Fibroblast of skin of left quadriceps (primary cell): Measurements from ENCODE around the gene WDR18.

Experiments
- DNase-seq, 2 experiments: peaks; one replicate each; pipeline ENCODE4 v3.0.0-alpha.2; 2013; ENCODE audit warnings: low read depth in 2 of 2

The WDR18 gene

DNA sequence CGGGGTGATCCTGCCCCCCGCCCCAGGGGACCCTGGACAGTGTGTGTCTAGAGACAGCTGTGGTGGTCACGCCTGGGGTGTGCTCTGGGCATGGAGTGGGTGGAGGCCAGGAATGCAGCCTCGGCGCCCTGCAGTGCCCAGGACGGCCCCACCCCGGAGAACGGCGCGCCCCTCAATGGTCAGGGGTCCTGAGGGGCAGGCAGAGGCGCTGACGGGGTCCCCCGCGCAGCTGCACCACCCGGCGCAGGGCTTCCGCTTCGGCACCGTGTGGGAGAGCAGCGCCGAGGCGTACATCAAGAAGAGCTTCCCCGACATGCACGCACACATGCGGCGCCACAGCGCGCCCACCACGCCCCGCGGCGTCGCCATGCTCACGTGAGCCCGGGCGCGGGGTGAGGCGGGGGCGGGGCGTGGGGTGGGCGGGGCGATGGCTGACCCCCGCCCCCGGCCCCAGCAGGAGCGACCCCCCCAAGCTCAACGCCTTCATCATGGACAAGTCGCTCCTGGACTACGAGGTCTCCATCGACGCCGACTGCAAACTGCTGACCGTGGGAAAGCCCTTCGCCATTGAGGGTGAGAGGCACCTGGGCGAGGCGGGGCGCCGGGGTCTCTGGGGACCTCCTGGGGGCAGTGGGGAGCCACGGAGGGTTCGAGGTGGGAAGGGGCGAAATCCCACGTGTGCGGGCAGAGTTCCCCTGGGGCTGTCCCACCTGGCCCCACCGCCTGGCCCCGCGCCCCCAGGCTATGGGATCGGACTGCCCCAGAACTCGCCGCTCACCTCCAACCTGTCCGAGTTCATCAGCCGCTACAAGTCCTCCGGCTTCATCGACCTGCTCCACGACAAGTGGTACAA lies 23.5 kb downstream of the WDR18 start:
- no peak for DNase-seq

DNA sequence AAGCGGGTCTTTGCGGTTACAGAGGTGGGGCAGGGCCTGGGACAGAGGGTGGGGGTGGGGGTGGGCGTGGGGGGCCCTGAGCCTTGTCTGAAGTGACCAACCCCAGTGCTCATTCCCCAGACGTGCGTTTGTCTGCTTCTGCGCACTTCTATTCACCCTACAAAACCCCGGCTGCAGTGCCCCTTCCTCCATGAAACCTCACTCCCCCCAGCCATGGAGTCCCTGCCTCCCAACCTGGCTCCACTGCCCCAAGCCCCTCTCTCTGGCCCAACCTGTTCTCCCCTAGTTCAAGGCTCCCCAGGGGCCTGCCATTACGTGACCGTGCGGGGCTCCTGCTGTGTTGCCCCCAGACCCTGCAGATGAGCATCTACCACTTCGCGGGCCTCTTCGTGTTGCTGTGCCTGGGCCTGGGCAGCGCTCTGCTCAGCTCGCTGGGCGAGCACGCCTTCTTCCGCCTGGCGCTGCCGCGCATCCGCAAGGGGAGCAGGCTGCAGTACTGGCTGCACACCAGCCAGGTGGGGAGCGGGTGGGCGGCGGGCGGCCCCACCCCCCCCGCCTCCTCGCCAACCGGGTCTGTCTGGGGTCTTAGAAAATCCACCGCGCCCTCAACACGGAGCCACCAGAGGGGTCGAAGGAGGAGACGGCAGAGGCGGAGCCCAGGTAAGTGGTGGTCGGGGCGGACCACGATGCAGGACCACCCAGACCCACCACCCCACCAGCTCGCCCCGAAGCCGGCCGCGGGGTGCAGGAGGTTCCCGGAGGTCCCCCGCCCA lies 24.3 kb downstream of the WDR18 start:
- DNase-seq, result no peak

DNA sequence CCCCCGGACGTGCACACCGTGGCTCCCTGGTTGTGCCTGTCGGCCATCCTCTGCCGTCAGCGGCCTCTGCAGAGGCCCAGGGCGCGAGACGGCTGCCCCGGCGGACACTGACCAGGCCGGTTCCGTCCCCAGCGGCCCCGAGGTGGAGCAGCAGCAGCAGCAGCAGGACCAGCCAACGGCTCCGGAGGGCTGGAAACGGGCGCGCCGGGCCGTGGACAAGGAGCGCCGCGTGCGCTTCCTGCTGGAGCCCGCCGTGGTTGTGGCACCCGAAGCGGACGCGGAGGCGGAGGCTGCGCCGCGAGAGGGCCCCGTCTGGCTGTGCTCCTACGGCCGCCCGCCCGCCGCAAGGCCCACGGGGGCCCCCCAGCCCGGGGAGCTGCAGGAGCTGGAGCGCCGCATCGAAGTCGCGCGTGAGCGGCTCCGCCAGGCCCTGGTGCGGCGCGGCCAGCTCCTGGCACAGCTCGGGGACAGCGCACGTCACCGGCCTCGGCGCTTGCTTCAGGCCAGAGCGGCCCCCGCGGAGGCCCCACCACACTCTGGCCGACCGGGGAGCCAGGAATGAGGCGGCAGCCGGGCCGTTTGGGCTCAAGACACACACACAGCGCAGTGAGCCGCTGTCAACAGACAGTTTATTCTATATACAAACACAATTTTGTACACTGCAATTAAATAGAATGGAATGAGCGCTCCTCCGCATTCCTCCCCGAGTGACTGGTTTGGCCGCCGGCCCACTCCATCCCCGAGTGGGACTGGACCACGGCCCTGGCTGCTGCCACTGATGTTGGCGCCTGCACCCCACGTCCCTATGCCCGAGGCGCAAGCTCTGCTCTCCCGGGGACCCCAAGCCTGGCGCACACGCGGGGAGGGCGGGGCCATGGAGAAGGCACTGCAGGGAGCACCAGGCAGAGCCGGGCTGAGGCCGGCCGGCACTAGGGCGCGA lies 25.2 kb downstream of the WDR18 start:
- no peak for DNase-seq

DNA sequence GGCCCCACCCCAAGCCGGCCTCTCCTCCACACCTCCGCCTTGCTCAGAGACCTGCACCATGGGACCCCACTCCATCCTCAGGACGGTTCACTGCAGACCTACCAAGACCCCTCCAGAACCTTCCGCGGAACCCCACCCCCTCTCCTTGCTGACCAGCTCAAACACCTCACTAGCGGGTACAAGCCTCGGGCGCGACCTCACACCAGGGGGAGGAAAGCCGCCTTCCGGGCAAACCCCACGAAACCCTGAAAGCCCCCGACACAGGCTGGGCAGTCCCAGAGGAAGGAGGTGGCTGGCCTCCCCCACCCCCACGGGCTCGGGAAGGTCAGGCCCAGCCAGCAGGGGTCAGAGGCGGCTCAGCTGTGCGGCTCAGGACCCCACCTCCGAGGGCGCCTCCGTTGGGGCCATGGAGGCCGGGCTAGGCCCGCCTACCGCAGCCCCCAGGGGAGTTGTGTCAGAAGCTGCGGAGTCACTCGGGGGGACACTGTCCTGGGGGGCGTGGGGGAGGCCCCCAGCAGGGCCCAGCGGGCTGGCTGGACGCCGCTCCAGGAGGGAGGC lies 25.9 kb downstream of the WDR18 start:
- no peak for DNase-seq

DNA sequence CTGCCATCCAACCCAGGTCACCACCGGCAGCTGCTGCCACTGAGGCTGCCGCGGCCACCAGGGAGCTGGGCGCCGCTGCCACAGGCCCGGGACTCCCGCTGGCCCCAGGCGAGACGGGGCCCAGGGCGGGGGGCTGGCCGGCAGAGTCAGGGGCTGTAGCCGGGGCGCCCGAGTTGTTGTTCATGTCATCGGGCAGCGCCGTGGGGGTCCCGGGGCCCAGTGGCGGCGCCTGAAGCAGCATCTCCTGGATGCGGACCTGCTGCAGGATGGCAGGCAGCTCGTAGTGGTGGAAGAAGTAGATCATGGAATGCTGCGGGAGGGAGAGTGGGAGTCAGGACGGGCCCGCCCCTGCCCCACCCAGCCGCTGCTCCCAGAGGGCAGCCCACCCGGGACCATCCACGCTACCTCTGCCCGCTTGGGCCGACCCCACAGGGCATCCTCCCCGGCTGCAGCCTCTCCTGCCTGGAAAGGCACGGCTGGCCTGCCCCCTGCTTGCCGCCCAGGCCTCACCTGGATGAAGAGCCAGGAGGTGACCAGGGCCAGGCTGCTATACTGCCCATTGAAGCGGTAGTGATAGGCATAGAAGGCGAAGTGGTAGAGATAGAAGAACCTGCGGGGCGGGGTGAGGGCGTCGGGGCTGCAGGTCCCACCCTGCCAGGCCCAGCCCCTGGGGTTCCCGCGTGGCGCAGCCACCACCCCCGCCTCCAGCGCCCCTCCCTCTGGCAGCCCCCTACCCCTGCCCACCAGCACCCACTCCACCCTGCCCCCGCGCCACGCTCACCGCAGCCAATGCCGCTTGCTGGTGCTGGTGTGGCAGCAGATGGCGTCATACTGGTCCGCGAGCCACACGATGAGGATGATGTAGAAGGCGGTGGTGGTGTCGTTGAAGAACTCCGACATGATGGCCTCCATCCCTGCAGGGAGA lies 26.7 kb downstream of the WDR18 start:
- no peak for DNase-seq

DNA sequence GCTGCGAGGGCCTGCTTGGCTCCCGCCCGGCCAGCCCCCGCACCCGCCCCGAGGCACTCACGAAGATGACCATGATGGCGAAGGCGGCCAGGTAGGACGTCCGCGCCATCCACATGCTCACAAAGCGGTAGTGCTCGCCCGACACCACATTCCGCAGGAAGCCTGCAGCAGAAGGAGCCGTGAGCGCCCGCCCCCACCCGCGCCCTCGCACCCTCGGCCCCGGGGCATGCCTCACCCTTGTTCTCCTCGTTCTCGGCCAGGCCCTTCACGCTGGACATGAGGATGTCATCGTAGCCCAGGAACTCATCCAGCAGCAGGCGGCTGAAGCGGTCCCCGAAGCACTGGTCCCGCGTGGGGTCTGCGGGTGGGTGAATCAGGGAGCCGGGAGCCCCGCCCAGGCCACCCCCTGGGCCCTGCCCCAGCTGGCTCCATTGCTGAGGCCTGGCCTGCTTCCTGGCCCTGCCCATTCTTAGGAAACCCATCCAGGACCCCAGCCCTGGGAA lies 27.7 kb downstream of the WDR18 start:
- DNase-seq, result no peak

DNA sequence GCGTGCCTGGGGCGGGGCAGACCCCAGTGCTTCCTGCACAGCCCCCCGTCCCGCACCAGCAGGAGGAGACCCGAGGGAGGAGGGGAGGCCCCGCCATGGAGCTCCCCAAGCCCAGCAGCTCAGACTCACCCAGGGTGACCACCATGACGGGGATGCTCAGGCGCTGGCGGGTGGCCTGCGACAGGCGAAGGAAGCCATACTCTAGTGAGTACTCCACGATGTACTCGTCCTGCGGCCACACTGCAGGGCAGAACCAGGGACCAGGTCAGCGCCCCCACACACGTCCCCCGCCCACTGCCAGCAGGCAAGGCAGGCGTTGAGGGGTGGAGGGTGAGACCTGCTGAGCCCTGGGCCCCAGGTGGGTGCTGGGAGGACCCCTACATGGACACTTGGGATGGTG lies 28.2 kb downstream of the WDR18 start:
- no peak for DNase-seq

DNA sequence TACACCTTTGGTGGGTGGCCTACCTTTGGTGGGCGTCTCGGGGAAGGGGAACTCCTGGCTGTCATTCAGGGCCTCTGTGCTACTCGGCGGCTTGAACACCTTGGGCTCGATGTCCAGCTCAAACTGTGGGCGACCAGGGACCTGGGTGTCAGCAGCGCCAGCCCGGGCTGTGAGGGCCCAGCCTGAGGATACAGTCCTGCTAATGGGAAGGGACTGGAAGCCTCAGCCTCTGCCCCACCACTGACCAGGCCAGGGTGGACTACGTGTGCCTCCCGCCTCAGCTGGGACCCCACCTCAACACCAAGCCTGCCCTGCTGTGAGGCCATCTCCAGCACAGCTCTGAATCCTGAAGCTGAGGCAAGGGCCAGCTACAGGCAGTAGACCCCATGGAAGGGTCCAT lies 29.1 kb downstream of the WDR18 start:
- no peak for DNase-seq

DNA sequence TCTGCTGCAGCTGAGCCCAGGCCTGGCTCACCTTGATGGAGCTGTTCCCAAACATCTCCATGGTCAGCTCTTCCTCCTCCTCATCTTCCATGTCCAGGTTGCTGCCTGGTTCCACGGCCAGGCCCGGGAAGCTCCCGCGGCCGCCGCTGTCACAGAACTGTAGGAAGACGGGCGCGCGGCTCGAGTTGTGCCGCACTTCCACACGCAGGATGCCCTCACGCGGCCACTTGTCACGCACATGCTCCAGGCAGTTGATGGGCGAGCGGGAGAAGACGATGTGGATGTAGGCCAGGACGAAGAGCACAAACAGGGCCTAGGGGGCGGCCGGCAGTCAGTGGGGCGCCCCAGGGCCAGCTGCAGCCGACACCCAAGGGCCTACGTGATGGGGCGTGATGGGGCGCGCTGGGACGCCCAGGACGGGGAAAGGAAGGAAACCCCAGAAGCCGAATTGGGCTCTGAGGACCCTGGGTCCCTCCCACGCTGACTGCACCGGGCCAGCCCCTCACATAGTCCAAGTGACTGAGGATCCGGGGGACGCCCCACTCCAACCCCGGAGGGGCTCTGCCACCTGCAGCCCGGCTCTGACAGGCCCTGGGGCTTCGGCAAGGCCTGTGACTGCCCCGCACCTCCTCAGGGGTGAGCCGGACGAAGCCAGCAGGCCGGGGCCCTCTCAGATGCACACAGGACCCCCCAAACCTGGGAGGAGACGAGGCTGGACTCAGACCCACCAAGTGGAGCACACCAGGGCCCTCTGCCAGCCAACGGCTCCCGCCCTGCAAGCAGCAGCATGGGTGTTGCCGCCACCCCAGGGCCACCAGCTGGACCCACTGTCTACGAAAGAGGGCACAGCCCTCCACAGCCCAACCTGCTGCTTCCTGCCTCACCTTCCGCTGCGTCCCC lies 30.3 kb downstream of the WDR18 start:
- DNase-seq, result no peak

DNA sequence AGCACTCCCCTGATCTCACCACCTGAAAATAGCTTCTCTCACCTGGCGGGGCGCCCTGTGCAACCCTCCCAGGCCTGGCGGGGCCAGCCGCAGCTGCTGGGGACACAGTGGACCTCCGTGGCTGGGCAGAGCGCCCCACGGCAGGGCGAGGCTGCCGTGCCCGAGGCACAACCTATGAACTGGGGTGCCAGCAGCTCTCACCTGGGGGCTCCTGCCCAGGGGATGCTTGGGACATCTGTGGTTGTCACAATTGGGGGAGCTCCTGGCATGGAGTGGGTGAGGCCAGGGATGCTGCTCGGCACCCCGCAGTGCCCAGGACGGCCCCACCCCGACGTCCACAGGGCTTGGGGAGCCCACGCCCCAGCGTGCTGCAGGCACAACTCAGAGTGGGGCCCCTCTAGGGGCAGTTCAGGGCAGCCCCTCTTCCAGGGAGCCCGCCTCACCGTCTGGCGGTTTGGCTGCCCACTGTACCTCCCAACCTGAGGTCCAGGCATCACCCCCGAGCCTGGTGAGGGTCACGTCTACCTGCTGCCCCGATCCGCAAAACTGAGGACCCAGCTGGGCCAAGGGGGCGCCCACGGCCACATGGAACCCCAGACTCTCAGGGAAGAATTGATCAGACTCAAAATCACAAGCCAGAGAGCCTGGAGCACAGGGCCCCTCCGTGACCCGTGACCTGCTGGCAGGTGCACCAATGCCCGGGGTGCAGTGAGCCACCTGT lies 31.1 kb downstream of the WDR18 start:
- no peak for DNase-seq

DNA sequence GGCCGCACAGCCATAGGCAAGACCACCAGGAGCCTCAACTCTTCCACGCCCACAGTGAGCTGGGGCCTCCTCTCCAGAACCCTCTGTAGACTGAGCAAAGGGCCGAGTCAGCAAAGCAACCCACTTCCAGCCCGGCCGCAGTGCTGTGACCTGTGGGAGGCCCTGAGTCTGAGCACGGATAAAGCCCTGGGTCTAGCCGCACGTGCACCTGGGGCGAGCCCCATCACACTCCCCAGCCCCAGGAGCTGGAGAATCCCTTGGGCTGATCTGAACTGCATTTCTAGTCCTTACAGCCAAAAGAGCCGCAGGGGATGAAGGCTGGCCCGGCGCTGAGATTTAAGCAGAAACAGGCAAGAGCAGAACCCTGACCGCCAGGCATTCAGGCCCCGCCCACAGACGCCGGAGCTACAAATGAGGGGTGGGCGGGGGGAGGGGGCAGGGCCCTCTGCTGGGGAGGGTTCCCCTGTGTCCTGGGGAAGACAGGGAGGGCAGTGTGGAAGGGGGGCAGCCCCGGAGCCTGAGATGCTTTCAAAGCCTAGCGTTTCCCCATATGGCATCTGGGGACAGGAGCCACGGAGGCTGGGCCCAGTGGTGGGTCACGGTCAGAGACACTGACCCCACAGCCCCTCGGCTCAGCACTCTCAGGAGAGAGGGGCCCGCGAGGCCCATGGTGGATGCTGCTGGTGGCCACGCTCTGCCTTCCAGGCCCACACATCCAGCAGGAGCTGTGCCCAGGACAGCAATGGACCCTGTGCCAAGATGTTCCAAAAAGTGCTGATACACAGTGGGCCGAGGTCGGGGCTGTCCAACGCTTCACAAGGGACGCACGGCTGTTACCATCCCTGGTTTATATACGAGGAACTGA lies 31.9 kb downstream of the WDR18 start:
- DNase-seq, result no peak

DNA sequence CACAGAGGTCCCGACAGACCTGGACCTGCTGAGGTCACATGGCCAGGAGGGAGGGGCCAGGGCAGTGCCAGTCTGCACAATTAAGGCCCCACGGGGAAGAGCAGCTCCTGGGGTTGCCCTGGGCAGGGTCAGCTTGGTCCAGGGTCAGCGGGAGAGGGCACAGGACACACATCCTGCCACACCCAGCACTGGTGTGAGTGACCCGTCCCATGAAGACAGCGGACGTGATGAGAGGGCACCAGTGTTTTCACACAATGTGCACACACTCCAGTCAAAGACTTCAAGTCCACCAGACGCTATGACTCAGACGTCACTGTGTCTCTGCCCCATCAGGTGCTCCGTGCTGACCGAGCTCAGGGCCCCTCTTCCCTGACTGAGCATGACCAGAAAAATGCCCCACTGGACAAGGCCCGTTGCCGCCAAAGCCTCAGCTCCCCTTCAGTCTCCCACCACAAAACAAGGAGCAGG lies 32.5 kb downstream of the WDR18 start:
- DNase-seq, result no peak

DNA sequence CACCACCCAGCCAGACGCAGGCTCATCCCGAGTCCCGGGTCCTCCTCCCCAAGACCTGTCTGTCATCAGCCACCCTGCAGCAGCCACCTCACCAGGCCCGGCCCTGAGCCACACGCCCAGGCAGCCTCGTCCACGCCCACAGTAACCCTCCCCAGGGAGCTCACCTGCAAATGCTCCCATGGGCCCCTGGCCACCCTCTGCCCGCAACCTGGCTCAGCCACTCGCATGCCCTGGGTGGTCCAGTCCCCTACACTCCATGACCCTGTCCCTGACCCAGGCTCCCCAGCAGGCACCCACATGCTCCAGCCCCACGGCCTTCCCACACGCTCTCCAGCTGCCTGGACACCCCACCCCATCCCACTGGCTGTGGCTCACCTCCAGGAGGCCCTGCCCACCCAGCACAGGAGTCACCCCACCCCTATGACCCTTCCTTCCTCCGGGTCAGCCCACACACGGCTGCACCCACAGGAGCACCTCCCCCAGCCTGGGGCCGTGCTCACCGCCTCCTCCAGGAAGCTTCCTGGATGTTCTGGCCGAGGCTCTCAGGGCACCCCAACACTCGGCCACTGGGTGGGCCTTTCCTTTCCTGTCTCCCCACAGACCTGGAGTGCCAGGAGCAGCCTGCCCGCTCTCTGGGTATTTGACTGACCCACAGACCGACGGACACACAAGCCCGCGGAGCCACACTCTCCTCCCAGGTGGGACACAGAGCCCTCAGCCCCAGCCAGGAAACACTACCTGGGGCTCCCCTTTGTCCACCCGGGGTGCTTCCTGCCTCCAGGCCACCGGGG lies 33.2 kb downstream of the WDR18 start:
- no peak for DNase-seq

DNA sequence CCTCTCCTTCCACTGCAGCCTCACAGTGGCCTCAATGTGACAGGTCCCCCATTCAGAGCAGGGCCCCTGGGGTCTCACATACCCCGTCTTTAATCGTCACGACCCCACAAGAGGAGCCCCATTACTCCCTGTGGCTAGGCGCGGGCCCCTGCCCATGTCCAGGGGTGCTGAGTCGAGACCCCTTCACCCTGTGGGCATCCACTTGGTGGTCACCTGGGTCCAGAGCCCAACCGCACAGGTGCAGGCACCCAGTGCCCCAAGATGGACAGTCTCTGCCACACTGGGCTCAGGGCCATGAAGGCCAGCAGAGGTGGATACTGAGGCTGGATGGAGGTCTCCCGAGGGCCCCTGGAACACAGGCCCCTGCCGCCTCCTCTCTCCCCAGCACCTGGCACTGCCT lies 33.8 kb downstream of the WDR18 start:
- no peak for DNase-seq

DNA sequence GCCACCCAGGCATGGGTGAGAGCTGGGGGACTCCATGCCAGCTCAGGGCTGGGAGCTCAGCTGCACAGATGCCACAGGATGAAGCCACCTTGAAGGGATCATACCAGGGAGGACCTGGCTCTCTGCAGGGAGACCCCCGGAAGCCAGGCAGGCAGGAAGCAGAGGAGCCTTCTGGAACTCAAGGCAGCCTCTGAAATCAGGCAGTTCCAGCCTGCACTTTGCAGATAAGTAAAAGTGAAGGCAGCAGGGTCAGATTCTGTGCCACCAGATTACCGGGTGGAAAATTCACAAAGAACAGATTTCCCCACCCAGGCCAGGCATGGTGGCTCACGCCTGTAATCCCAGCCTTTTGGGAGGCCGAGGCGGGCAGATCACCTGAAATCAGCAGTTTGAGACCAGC lies 34.2 kb downstream of the WDR18 start:
- no peak for DNase-seq

DNA sequence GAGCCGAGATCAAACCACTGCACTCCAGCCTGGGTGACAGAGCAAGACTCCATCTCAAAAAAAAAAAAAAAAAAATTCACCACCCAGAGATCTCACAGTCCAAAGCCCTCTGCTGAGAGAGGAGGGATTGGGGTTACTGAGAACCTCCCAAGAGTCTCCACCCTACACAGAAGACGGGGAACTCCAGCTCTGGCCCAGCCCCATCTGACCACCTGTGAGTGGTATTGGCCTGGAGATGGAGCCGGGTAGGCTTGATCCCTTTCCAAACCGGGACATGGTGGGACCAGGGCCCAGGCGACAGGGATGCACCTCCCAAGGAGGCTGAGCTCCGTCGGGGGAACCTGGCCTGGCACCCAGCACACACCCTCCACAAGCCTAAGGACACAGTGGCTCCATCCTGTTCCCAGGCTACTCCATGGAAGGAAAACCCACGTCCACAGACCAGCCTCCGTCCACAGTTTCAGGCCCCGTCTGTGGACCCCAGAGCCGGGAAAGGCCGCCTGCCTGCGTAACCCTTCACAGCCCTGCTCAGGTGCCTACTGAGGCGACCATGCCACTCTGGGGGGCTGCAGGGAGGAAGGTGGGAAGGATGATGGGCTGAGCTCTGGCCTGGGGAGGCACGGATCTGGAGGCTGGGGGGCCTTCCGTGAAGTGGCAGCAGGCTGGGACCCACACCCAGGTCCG lies 34.9 kb downstream of the WDR18 start:
- no peak for DNase-seq
